Mesothelial cell of epicardium (in vitro differentiated cells): ENCODE data around the gene NCL. TPM values are rescaled to one million over a fixed set of nuclear protein-coding genes. Genes with fewer than 3 reads are reported as not detected.

Experiments used
- DNase-seq, 2 experiments: peaks; one replicate each; pipeline ENCODE4 v3.0.0; 2021; ENCODE audit warnings: low spot score in 2 of 2; ENCODE audit not compliant: unreplicated experiment in 2 of 2
- H3K27ac Mint-ChIP-seq: 2 replicates; pipeline ENCODE4 v1.8.0; 2021; ENCODE audit warnings: mixed read lengths
- H3K27me3 Mint-ChIP-seq: 2 replicates; pipeline ENCODE4 v1.8.0; 2021; ENCODE audit warnings: low read depth, mixed read lengths
- H3K36me3 Mint-ChIP-seq: 2 replicates; pipeline ENCODE4 v1.8.0; 2021; ENCODE audit warnings: mixed read lengths
- H3K4me1 Mint-ChIP-seq: 2 replicates; pipeline ENCODE4 v1.8.0; 2021; ENCODE audit warnings: mixed read lengths
- H3K4me3 Mint-ChIP-seq: 2 replicates; pipeline ENCODE4 v1.8.0; 2021; ENCODE audit warnings: mild to moderate bottlenecking, moderate library complexity, mixed read lengths
- H3K9me3 Mint-ChIP-seq: 2 replicates; pipeline ENCODE4 v1.8.0; 2021; ENCODE audit warnings: mixed read lengths
- CTCF ChIP-seq: fragments of 200-600 bp; sonication (generic); IDR thresholded peaks from one replicate; pipeline ENCODE4 v1.5.0; 2021; ENCODE audit warnings: antibody characterized with exemption; ENCODE audit not compliant: unreplicated experiment
- total RNA-seq: library from RNA; stranded (reverse); gene quantifications from 3 replicates; pipeline ENCODE4 v1.2.1, GENCODE V29; 2021

Gene NCL
- total RNA-seq, 1 donor from 2014 or later, result 631 TPM

GRCh38 chr2:231475965-231476364 is 11.7 kb upstream of the NCL start:
- peaks cover 3% of the 10 kb centered on the region for H3K27me3 Mint-ChIP-seq
- no peak for DNase-seq
- H3K36me3 Mint-ChIP-seq, result no peaks in the 10 kb centered on the region
- no peak for TF ChIP-seq CTCF
- H3K27ac Mint-ChIP-seq, result no peak overlapping the region
- H3K4me3 Mint-ChIP-seq, result no peak overlapping the region
- no peaks in the 10 kb centered on the region for H3K9me3 Mint-ChIP-seq
- no peaks in the 10 kb centered on the region for H3K4me1 Mint-ChIP-seq

- H3K4me1 Mint-ChIP-seq, result peaks cover 7% of the 10 kb centered on the region
- DNase-seq, result no peak
- H3K27ac Mint-ChIP-seq, result no peak overlapping the region
- no peak overlapping the region for H3K4me3 Mint-ChIP-seq
- peaks cover 3% of the 10 kb centered on the region for H3K27me3 Mint-ChIP-seq
- TF ChIP-seq CTCF, result no peak
- no peaks in the 10 kb centered on the region for H3K9me3 Mint-ChIP-seq
- H3K36me3 Mint-ChIP-seq, result no peaks in the 10 kb centered on the region
Measured at GRCh38 chr2:231472816-231473215, 8.5 kb upstream of the NCL start.

GRCh38 chr2:231470246-231470900 is 6.1 kb upstream of the NCL start:
- Mint-ChIP-seq H3K4me3 (no peak overlapping the region), H3K27me3 (peaks cover 3% of the 10 kb centered on the region), H3K9me3 (no peaks in the 10 kb centered on the region), H3K36me3 (no peaks in the 10 kb centered on the region), H3K27ac (no peak overlapping the region), H3K4me1 (peaks cover 8% of the 10 kb centered on the region)
- no peak for TF ChIP-seq CTCF
- no peak for DNase-seq

- no peaks in the 10 kb centered on the region for H3K36me3 Mint-ChIP-seq
- no peak for TF ChIP-seq CTCF
- H3K9me3 Mint-ChIP-seq, result no peaks in the 10 kb centered on the region
- no peak overlapping the region for H3K27ac Mint-ChIP-seq
- H3K27me3 Mint-ChIP-seq, result peaks cover 3% of the 10 kb centered on the region
- no peak for DNase-seq
- peaks cover 10% of the 10 kb centered on the region for H3K4me1 Mint-ChIP-seq
- no peak overlapping the region for H3K4me3 Mint-ChIP-seq
Measured at GRCh38 chr2:231469583-231469950, 5.3 kb upstream of the NCL start.

- Mint-ChIP-seq H3K4me1 (peaks cover 19% of the 10 kb centered on the region), H3K27ac (no peak overlapping the region), H3K27me3 (no peaks in the 10 kb centered on the region), H3K9me3 (no peaks in the 10 kb centered on the region), H3K4me3 (no peak overlapping the region), H3K36me3 (peaks cover 4% of the 10 kb centered on the region)
- no peak for DNase-seq
- no peak for TF ChIP-seq CTCF
Measured at GRCh38 chr2:231467613-231468530, 3.6 kb upstream of the NCL start.
